GM19452 (cell line): ENCODE results near the gene ZSWIM3.

Source experiments
- ATAC-seq: cut with Tn5 transposase; IDR thresholded peaks from one replicate; pipeline ENCODE4 v1.9.1; 2021; ENCODE audit not compliant: unreplicated experiment

The ZSWIM3 gene

GRCh38 chr20:45909336-45909808 lies 52.0 kb downstream of the ZSWIM3 start:
- ATAC-seq: no peak

- ATAC-seq: no peak
Observed at GRCh38 chr20:45909817-45910669, 52.6 kb downstream of the ZSWIM3 start.

- peak; percentile 83 for ATAC-seq
Observed at GRCh38 chr20:45910670-45911485, 53.5 kb downstream of the ZSWIM3 start.

- no peak for ATAC-seq
Observed at GRCh38 chr20:45911486-45912343, 54.3 kb downstream of the ZSWIM3 start, which contains the start of gene PLTP. TSS of gene PLTP (minus strand) at chr20:45912155. CDS start at chr20:45911452, 703 bp downstream.

GRCh38 chr20:45912344-45912682 lies 54.9 kb downstream of the ZSWIM3 start:
- no peak for ATAC-seq

- ATAC-seq: no peak
Observed at GRCh38 chr20:45913116-45913515, 55.7 kb downstream of the ZSWIM3 start.

- no peak for ATAC-seq
Observed at GRCh38 chr20:45917790-45918141, 60.4 kb downstream of the ZSWIM3 start.

- ATAC-seq: no peak
Observed at GRCh38 chr20:45918182-45918737, 60.8 kb downstream of the ZSWIM3 start.

- no peak for ATAC-seq
Observed at GRCh38 chr20:45918779-45919537, 61.5 kb downstream of the ZSWIM3 start.

- no peak for ATAC-seq
Observed at GRCh38 chr20:45919542-45920399, 62.4 kb downstream of the ZSWIM3 start.

- no peak for ATAC-seq
Observed at GRCh38 chr20:45920462-45921336, 63.3 kb downstream of the ZSWIM3 start.

GRCh38 chr20:45921337-45922189 lies 64.1 kb downstream of the ZSWIM3 start:
- ATAC-seq: no peak

- no peak for ATAC-seq
Observed at GRCh38 chr20:45924391-45925261, 67.2 kb downstream of the ZSWIM3 start.

- no peak for ATAC-seq
Observed at GRCh38 chr20:45925821-45926506, 68.5 kb downstream of the ZSWIM3 start.

- ATAC-seq: no peak
Observed at GRCh38 chr20:45926731-45927070, 69.3 kb downstream of the ZSWIM3 start.
